GM19035 (cell line): ENCODE results near the gene TPX2.

Source experiments
- ATAC-seq: cut with Tn5 transposase; IDR thresholded peaks from one replicate; pipeline ENCODE4 v1.9.1; 2021; ENCODE audit not compliant: unreplicated experiment

Gene TPX2

DNA sequence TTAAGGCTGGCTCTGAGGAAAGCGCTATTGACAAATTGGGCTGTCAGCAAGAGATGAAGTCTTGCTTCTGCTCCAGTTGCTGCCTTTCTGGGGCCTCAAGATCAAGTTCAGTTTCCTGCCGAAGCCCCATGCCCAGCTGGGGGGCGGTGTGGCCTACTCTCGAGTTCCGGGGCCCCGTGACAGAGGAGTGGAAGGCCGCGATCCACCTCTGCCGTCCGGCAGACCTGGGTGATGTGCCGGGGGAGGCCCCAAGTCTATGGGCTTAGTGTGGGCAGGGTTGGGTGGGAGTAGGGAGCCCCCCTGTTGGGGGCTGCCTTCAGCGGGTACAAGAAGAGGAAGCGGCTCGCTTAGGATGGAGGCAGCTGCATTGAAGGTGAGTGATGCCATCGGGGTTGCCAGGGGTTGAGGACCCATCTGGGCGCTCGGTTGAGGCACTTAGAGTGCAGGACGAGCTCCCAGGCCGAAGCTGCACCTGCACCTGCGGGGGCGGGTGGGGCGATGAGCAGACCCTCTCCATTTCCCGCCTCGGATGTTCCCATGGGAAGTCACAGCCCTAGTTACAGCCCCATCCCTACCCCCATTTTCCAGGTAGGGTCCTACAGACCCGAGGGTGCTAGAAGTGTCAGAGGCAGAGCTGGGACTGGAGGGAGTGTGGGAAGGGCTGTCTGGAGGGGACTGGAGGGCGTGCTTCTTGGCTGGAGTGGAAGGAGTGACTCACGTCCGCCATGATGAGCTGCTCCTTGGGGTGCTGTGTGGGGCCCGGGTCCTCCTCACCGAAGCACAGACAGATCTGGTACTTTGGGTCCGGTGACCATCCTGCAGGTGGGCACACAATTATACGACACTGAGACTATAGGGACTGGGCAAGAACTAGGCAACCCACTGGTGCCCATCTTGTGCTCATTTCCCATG lies 109.3 kb downstream of the TPX2 start:
- no peak for ATAC-seq

DNA sequence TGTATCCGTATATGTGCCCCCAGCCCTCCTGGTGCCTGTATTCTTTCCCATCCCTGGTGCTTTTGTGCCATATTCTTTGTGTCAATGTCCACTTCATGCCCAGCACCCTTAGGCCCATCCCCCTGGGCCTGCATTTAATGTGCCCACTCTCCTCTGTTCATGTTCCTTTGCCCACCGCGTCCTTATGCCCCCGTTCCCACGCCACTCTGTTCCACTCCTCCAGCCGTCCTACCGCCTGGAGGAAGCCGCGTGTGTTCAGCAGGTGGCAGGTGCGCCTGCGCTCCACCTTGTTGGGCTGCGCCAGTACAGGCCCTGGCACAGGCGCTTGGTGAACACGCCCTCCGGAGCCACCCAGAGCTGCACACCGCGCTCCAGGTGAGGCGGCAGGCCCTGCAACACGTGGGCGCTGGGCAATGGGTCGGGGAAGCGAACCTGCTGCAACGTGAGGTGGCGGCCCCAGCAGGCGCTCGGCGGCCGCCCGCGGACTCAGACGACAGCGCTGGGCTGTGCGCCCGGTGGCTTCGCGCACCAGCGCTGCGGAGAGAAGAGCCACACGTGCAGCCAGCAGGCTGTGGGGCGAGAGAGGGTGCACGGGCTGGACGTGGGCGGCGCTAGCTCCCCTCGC lies 110.3 kb downstream of the TPX2 start:
- ATAC-seq: no peak
